Stimulated activated CD4-positive, alpha-beta T cell treated with anti-CD3 and anti-CD28 coated beads, Interleukin-15, amount 100 ng/mL, for 24 hours (primary cell): Measurements from ENCODE around the gene ANKRD10.
"Not testable (repeated sequence)": the region's sequence is repeated elsewhere in the genome, so short reads cannot be mapped to it uniquely, and the experiment has no call there.

Experiments used
- DNase-seq: peaks from one replicate; pipeline ENCODE4 v3.0.0-alpha.2; 2020

Gene ANKRD10

DNA sequence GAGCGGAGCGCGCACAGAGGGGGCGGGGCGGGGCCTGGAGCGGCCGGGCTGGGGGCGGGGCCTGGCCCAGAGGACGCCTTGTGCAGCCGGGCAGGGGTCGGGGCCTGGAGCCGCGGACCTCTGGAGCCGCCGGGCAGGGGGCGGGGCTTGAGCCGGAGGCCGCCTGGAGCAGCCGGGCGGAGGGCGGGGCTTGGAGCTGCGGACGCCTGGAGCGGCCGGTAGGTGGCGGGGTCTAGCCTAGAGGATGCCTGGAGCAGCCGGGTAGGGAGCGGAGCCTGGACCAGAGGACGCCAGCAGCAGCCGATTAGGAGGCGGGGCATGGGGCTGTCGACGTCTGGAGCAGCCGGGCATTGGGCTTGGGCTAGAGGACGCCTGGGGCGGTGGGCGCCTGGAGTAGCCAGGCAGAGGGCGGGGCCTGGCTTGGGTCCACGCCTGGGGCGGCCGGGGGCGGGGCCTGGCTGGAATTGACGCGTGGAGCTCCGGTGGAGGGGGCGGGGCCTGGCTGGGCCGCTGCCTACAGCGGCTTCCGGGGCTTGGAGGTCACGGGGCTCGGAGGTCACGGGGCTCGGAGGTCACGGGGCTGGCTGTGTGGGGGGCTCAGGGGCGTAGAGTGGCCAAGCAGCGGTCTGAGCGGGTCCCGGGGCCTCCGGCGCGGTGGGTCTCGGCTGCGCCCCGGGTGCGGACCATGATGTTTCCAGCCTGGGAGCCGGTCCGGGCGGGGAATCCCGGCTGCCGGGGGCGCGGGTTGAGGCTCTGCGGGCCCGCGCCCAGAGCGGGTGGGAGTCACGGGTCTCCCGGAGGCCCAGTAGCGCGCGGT, at the start of gene ANKRD10:
Gene ANKRD10 (minus strand): TSS at position 13 of the 817 bp plus-strand sequence. CDS start 135 bp downstream, outside the sequence.
- peak; percentile 98 for DNase-seq

DNA sequence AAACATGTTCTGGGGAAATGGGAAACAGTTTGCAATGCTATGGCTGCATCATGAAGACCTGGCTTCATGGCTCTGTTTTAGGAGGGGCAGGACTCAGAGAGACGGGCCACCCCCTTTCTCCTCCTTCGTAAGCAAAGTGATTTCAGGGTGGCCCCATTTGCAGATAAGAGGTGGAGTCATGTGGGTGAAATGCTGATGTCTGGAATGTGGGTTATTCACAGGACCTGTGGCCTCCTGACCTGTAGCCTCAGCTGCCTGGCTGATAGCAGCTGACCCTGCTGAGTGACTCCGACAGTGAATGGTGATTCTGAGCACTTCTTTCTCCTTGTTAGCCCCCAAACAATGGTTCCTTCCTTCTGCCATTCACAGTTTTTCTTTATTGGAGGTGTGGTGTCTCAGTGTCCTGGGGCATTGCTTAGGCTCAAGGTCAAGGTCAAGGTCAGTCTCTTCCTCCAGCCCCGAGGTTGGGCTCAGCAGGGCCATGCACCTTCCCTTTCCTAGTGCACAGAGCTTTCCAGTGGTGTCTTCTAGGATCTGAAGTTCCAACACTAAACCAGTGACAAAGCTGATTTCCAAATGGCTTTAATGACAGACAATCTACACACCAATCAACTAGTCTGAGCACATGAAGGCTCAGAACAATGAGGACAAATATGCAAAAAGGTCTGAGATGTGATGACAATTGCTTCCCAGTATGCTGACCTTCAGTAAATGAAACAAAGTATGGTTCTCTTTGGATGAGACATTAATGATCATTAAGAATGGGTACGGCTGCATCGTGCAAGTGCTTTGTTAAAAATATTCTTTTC, 49.6 kb upstream of the ANKRD10 start:
- no peak for DNase-seq

DNA sequence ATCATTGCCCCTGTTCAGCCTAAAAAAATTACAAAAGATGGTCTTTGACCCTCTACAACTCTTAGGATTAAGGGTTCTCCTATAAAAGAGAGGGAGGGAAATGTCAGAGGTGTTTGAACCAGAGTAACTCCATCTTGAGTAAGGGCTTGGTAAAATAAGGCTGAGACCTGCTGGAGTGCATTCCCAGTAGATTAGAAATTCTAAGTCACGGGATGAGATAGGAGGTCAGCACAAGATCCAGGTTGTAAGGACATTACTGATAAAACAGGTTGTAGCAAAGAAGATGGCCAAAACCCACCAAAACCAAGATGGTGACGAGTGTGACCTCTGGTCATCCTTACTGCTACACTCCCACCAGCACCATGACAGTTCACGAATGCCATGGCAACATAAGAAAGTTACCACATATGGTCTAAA, 48.7 kb upstream of the ANKRD10 start:
- DNase-seq, result no peak

DNA sequence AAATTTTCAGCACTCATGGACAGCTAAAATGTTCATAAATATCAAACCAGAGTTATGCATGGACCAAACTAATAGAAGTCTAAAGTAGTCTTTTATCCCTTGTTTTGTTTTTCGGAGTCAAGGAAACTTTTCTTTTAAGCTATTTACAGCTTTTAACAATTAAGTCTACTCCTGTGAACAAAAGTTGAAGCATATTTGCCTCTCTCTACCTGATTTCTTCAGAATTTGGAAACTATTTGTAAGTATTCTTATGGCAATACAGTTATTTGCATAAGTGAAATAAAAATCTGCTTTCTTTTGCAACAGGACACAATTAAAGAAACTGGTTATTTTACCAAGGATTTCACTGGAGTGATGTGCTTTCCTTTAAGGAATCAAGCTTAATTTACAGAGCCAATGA, 47.1 kb upstream of the ANKRD10 start:
- DNase-seq, result no peak

- DNase-seq, result no peak
Measured at GRCh38 chr13:110960204-110960603, 45.3 kb upstream of the ANKRD10 start.

DNA sequence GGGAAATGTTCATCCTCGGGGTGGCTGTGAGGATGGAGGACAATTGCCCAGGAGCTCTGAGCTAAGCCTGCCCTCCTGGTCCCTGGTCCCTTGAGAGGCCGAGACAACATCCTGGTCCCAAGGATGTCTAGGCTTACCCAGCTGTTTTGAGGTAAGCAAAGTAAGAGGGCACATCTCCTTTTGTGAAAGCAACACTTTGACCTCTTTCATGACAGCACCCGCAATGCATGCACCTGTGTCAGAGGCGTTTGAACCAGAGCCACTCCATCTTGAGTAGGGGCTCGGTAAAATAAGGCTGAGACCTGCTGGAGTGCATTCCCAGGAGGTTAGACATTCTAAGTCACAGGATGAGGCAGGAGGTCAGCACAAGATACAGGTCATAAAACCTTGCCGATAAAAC, 43.1 kb upstream of the ANKRD10 start:
- no peak for DNase-seq

DNA sequence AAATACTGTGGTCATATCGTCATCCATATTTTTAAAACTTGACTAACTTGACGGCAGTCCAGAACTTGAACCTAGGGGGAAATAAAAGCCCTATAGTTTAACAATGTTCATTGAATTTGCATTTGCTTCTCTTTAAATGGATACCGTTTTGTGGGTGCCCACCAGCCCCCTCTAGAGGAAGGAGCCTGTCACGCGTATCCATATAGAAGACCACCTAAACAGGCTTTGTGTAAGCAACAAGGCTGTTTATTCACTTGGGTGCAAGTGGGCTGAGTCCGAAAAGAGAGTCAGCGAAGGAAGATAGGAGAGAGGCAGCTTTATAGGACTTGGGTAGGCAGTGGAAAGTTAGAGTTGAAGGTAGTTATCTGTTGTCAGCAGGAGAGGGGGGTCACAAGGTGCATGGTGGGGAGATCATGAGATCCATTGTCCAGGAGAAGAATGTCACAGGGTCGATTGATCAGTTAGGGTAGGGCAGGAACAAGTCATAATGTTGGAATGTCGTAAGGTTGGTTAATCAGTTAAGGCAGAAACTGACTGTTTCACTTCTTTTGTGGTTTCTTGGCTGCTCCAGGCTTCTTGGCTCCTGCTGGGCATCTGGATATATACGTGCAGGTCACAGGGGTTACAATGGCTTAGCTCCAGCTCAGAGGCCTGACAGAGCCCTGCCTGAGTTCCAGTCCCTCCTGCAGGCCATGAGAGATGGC, 42.5 kb upstream of the ANKRD10 start:
- DNase-seq, result no peak

- DNase-seq, result not testable (repeated sequence)
Measured at GRCh38 chr13:110956216-110956615, 41.3 kb upstream of the ANKRD10 start.

DNA sequence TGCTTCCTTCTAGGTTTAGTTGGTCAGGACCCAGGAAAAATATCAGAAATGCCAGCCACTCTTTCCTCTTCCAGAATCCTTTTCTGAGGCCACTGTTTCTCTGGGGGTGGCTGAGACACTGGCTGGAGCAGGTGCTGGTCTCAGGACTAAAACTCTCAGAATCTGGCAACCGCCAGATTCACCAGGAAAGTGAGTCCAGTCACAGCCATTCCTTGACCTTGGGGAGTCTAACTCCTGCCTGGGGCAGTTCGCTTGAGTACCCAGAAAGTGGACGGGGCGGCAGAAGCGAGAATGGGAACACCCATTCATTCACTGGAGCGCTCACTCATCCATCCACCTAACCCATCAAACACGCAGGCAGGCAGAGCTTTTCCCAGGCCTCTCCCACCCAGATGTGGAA, 40.7 kb upstream of the ANKRD10 start:
- not testable (repeated sequence) for DNase-seq

- peak; percentile 64 for DNase-seq
Measured at GRCh38 chr13:110955072-110955503, 40.2 kb upstream of the ANKRD10 start.

- not testable (repeated sequence) for DNase-seq
Measured at GRCh38 chr13:110954533-110954920, 39.7 kb upstream of the ANKRD10 start.

DNA sequence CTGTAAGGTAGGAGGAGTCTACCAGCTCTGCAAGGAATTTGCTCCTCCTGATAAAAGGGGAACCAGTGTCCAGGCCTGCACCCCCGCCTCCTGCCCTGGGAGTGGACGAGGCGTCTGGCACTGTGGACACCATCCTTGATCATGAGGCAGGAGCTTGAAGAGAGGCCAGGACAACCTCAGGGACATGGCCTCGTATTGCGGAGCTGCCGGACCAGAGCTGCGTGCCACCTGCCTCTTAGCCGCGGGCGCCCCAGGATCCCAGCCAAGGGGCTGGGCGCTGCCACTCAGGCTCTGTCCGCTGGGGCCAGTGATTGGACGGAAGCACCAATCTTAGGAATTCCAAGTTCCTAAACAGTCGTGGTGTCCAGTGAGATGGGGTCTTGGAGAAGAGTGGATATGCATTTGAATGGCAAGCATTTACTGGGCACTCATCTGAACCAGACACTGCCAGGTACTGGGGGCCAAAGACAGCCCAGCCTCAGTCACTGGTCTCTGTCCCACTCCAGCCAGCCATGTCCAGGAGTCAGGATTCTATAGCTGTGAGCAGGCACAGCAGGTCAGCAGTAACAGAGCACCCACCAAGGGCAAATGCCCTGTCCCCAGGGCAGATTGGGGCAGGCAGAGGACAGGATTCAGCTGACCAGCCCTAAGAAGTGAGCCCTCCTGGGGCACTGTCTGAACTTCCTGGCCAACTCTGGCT, 39.1 kb upstream of the ANKRD10 start:
- no peak for DNase-seq

- no peak for DNase-seq
Measured at GRCh38 chr13:110953416-110953815, 38.5 kb upstream of the ANKRD10 start.

- not testable (repeated sequence) for DNase-seq
Measured at GRCh38 chr13:110952135-110952534, 37.3 kb upstream of the ANKRD10 start.

DNA sequence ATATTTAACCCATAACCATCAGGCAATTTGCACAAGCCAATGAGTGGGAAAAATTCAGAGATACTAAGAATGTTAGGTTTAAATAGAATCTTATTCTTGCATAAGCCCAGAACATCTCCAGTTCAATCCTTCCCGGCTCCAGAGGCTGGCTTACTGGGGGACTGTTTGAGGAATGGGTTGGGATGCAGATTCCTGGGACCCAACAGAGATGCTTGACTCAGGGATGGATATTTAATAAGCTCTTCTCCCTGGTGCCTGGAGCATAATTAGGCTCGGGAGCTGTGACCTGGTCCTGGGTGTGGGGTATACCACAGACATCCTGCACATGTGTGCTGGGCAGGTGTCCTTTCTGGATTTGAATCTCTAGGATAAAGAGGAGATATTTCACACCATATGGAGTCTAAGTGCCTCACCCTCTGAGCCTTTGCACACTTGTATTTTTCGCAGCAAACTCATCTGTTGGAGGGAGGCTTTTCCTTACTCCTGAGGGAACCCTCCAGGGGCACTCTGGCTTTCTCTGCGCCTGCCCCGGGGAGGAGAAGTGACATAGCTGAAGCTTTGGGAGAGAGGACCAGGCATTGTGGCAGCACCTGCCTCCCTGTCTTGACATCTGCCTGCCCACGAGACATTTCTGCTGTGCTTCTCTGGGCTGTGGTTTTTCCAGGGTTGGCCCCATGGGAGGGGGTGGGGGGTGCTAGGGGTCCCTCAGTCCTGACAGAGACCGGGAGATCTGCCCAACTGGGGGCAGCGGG, 36.1 kb upstream of the ANKRD10 start:
- no peak for DNase-seq

DNA sequence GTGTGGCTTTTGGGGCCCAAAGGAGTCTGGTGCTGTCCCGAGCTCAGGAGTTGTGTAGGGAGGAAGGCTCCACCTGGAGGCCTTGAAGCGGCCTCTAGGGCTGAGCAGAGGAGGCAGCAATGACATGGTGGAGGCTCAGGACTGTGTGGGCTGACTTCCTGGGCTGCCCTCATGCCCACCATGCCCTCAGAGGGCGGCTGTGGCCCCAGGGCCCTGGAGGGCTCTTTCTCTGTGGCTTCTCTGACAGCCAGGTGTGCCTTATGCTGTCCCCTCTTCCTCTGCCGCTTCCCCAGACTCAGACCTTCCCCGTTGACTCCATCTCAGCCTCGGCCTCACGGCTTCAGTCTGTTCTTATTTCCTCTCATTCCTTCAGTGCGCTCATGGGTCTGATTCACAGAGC, 35.5 kb upstream of the ANKRD10 start:
- DNase-seq, result no peak

- DNase-seq, result no peak
Measured at GRCh38 chr13:110949628-110950027, 34.8 kb upstream of the ANKRD10 start.

DNA sequence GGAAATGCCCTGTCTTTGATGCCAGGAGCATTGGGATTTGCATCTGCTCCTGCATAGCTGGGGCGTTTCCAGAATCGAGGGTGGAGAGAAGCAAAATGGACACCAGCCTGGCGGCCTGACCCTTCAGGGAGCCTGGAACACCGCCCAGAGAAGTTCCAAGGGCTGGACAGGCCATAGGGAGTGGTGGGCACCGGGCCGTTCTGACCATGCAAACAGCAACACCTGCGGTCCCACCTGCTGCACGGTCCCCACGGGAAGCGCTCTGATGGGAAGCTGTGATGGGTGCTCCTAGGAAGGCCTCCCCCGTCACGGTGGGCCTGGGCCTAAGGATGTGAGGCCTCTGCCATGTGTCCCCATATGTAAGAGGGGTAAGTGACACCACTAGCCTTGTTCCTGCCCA, 34.2 kb upstream of the ANKRD10 start:
- no peak for DNase-seq

GRCh38 chr13:110947338-110947737, 32.5 kb upstream of the ANKRD10 start:
- DNase-seq, result not testable (repeated sequence)

GRCh38 chr13:110945928-110946570, 31.2 kb upstream of the ANKRD10 start:
- no peak for DNase-seq
